SK-N-SH treated with all-trans-retinoic acid at 6 μM for 48 hours (cell line): ENCODE measurements around the gene CHST15.

ENCODE experiments used
- ATAC-seq: fragments of 200-7000 bp; cut with Tn5 transposase; 3 replicates; pipeline ENCODE4 v1.9.1; 2020; ENCODE audit warnings: mild to moderate bottlenecking, moderate library complexity
- ARNTL ChIP-seq: fragments of 450-650 bp; formaldehyde crosslinking; IDR thresholded peaks from 2 replicates; pipeline ENCODE4 v1.5.0; 2020; ENCODE audit warnings: low read depth, mild to moderate bottlenecking, moderate library complexity, borderline replicate concordance
- BACH2 ChIP-seq: fragments of 250-450 bp; sonication (Bioruptor Pico); IDR thresholded peaks from 2 replicates; pipeline ENCODE4 v1.9.0; 2021; ENCODE audit warnings: mild to moderate bottlenecking, borderline replicate concordance
- ESRRG ChIP-seq: fragments of 250-450 bp; sonication (Bioruptor Pico); IDR thresholded peaks from 2 replicates; pipeline ENCODE4 v1.6.1; 2021; ENCODE audit warnings: mild to moderate bottlenecking
- GLIS3 ChIP-seq: fragments of 250-450 bp; sonication (Bioruptor Pico); IDR thresholded peaks from 2 replicates; pipeline ENCODE4 v1.5.0; 2020; ENCODE audit warnings: mild to moderate bottlenecking, moderate library complexity
- ISL1 ChIP-seq: fragments of 250-450 bp; sonication (Bioruptor Pico); IDR thresholded peaks from 2 replicates; pipeline ENCODE4 v2.1.2; 2022; ENCODE audit warnings: mild to moderate bottlenecking, moderate library complexity
- OSR1 ChIP-seq: fragments of 250-450 bp; sonication (Bioruptor Pico); IDR thresholded peaks from 2 replicates; pipeline ENCODE4 v1.8.0; 2022; ENCODE audit warnings: moderate library complexity, mild to moderate bottlenecking, inconsistent platforms
- PPARA ChIP-seq: fragments of 250-450 bp; sonication (Bioruptor Pico); IDR thresholded peaks from 2 replicates; pipeline ENCODE4 v1.5.0; 2020; ENCODE audit warnings: mild to moderate bottlenecking, borderline replicate concordance
- RARB ChIP-seq: fragments of 250-450 bp; sonication (Bioruptor Pico); IDR thresholded peaks from 2 replicates; pipeline ENCODE4 v1.8.0; 2021; ENCODE audit warnings: mild to moderate bottlenecking, moderate library complexity
- SNAI2 ChIP-seq: fragments of 250-450 bp; sonication (Bioruptor Pico); IDR thresholded peaks from 2 replicates; pipeline ENCODE4 v1.5.0; 2020; ENCODE audit warnings: mild to moderate bottlenecking, moderate library complexity
- TCF4 ChIP-seq: fragments of 250-450 bp; sonication (Bioruptor Pico); IDR thresholded peaks from 2 replicates; pipeline ENCODE4 v1.8.0; 2021; ENCODE audit warnings: mild to moderate bottlenecking, moderate library complexity, borderline replicate concordance
- TOX ChIP-seq: fragments of 250-450 bp; sonication (Bioruptor Pico); IDR thresholded peaks from 2 replicates; pipeline ENCODE4 v1.8.0; 2021; ENCODE audit warnings: mild to moderate bottlenecking, moderate library complexity, borderline replicate concordance
- ZC3H10 ChIP-seq: fragments of 250-450 bp; sonication (Bioruptor Pico); IDR thresholded peaks from 2 replicates; pipeline ENCODE4 v1.5.1; 2021; ENCODE audit warnings: mild to moderate bottlenecking, moderate library complexity
- ZFP30 ChIP-seq: fragments of 450-650 bp; formaldehyde crosslinking; IDR thresholded peaks from 2 replicates; pipeline ENCODE4 v1.5.0; 2022; ENCODE audit warnings: mild to moderate bottlenecking, moderate library complexity
- ZNF70 ChIP-seq: fragments of 450-650 bp; formaldehyde crosslinking; IDR thresholded peaks from 2 replicates; pipeline ENCODE4 v1.5.0; 2020; ENCODE audit warnings: mild to moderate bottlenecking, moderate library complexity
- TF ChIP-seq, protein P1 (sequence below): fragments of 250-450 bp; sonication (Bioruptor Pico); IDR thresholded peaks from 2 replicates; pipeline ENCODE4 v1.5.1; 2020; ENCODE audit warnings: low read depth, mild to moderate bottlenecking, moderate library complexity
- TF ChIP-seq, protein P2 (sequence below): fragments of 250-450 bp; sonication (Bioruptor Pico); IDR thresholded peaks from 2 replicates; pipeline ENCODE4 v1.5.1; 2021; ENCODE audit warnings: mild to moderate bottlenecking, moderate library complexity
- TF ChIP-seq, protein P3 (sequence below): fragments of 250-450 bp; sonication (Bioruptor Pico); IDR thresholded peaks from 2 replicates; pipeline ENCODE4 v1.8.0; 2020; ENCODE audit warnings: mild to moderate bottlenecking, moderate library complexity, borderline replicate concordance
- TF ChIP-seq, protein P4 (sequence below): fragments of 250-450 bp; sonication (Bioruptor Pico); IDR thresholded peaks from 2 replicates; pipeline ENCODE4 v1.5.0; 2020; ENCODE audit warnings: mild to moderate bottlenecking, moderate library complexity
- TF ChIP-seq, protein P5 (sequence below): fragments of 250-450 bp; sonication (Bioruptor Pico); IDR thresholded peaks from 2 replicates; pipeline ENCODE4 v1.8.0; 2021; ENCODE audit warnings: low read depth, mild to moderate bottlenecking, moderate library complexity, borderline replicate concordance

CHST15 gene

DNA sequence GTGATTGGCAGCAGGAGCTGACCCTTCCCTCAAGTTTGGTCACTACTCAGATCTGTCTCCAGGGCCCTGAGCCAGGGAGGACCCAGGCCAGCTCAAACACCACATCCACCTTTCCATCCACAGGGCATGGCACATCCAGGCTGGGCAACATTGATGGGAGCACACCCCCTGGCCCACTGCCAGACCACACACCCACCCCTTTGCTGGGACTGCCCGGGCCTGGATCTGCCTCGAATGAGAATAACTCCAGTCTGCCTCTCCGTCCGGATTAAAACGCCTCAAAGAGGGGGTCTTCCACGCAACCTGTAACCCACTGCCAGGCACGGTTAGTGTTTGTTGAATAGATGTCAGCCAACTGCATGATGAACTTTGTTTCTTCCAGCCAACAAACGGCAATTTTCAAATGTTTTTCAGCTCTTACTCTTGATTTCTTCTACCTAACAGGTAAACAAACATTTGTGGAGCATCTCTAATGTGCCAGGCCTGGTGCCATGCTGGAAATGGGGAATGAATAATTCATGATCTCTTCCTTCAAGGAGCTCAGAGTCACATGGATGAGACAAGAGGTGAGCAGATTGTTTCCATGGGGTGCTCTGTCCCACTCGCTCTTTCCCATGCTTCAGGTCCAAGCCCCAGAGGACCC lies 41.0 kb upstream of the CHST15 start:
- TF ChIP-seq ZNF70 (CRISPR knock-in tag): no peak
- TF ChIP-seq, protein P1, sequence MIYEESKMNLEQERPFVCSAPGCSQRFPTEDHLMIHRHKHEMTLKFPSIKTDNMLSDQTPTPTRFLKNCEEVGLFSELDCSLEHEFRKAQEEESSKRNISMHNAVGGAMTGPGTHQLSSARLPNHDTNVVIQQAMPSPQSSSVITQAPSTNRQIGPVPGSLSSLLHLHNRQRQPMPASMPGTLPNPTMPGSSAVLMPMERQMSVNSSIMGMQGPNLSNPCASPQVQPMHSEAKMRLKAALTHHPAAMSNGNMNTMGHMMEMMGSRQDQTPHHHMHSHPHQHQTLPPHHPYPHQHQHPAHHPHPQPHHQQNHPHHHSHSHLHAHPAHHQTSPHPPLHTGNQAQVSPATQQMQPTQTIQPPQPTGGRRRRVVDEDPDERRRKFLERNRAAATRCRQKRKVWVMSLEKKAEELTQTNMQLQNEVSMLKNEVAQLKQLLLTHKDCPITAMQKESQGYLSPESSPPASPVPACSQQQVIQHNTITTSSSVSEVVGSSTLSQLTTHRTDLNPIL: no peak
- no peak for TF ChIP-seq ESRRG
- TF ChIP-seq ISL1: no peak
- TF ChIP-seq ZFP30 (CRISPR knock-in tag): no peak
- no peak for TF ChIP-seq GLIS3 (CRISPR knock-in tag)
- TF ChIP-seq, protein P2, sequence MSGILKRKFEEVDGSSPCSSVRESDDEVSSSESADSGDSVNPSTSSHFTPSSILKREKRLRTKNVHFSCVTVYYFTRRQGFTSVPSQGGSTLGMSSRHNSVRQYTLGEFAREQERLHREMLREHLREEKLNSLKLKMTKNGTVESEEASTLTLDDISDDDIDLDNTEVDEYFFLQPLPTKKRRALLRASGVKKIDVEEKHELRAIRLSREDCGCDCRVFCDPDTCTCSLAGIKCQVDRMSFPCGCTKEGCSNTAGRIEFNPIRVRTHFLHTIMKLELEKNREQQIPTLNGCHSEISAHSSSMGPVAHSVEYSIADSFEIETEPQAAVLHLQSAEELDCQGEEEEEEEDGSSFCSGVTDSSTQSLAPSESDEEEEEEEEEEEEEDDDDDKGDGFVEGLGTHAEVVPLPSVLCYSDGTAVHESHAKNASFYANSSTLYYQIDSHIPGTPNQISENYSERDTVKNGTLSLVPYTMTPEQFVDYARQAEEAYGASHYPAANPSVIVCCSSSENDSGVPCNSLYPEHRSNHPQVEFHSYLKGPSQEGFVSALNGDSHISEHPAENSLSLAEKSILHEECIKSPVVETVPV: no peak
- ATAC-seq: no peak

DNA sequence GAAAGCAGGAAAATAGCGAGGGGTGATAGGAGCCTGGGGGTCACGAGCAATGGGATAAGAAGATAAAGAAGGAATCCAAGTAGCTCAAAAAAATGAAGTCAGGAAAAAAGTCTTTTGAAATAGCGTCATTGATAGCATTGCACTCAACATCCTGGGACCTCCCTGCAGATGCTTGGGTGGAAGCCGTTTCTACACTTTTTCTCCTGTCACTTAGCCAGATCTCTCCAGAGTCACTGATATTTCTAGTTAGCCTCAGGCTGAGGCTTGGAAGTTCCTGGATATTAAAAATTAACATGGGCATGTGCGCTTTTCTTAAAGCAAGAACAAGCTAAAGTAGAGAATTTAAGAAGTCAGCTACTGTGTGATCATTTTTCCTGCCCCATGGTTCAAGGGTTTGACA lies 39.5 kb upstream of the CHST15 start:
- TF ChIP-seq, protein P3, sequence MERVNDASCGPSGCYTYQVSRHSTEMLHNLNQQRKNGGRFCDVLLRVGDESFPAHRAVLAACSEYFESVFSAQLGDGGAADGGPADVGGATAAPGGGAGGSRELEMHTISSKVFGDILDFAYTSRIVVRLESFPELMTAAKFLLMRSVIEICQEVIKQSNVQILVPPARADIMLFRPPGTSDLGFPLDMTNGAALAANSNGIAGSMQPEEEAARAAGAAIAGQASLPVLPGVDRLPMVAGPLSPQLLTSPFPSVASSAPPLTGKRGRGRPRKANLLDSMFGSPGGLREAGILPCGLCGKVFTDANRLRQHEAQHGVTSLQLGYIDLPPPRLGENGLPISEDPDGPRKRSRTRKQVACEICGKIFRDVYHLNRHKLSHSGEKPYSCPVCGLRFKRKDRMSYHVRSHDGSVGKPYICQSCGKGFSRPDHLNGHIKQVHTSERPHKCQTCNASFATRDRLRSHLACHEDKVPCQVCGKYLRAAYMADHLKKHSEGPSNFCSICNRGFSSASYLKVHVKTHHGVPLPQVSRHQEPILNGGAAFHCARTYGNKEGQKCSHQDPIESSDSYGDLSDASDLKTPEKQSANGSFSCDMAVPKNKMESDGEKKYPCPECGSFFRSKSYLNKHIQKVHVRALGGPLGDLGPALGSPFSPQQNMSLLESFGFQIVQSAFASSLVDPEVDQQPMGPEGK (CRISPR knock-in tag): no peak
- TF ChIP-seq ISL1 (no peak), ARNTL (no peak), TCF4 (CRISPR knock-in tag) (no peak), RARB (CRISPR knock-in tag) (no peak), SNAI2 (CRISPR knock-in tag) (no peak), BACH2 (no peak), OSR1 (CRISPR knock-in tag) (no peak), TOX (CRISPR knock-in tag) (no peak), GLIS3 (CRISPR knock-in tag) (no peak), ZFP30 (CRISPR knock-in tag) (no peak), ZC3H10 (CRISPR knock-in tag) (no peak), PPARA (CRISPR knock-in tag) (no peak), ESRRG (no peak)
- TF ChIP-seq, protein P2: no peak
- TF ChIP-seq, protein P4, sequence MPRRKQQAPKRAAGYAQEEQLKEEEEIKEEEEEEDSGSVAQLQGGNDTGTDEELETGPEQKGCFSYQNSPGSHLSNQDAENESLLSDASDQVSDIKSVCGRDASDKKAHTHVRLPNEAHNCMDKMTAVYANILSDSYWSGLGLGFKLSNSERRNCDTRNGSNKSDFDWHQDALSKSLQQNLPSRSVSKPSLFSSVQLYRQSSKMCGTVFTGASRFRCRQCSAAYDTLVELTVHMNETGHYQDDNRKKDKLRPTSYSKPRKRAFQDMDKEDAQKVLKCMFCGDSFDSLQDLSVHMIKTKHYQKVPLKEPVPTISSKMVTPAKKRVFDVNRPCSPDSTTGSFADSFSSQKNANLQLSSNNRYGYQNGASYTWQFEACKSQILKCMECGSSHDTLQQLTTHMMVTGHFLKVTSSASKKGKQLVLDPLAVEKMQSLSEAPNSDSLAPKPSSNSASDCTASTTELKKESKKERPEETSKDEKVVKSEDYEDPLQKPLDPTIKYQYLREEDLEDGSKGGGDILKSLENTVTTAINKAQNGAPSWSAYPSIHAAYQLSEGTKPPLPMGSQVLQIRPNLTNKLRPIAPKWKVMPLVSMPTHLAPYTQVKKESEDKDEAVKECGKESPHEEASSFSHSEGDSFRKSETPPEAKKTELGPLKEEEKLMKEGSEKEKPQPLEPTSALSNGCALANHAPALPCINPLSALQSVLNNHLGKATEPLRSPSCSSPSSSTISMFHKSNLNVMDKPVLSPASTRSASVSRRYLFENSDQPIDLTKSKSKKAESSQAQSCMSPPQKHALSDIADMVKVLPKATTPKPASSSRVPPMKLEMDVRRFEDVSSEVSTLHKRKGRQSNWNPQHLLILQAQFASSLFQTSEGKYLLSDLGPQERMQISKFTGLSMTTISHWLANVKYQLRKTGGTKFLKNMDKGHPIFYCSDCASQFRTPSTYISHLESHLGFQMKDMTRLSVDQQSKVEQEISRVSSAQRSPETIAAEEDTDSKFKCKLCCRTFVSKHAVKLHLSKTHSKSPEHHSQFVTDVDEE (CRISPR knock-in tag): no peak
- TF ChIP-seq, protein P5, sequence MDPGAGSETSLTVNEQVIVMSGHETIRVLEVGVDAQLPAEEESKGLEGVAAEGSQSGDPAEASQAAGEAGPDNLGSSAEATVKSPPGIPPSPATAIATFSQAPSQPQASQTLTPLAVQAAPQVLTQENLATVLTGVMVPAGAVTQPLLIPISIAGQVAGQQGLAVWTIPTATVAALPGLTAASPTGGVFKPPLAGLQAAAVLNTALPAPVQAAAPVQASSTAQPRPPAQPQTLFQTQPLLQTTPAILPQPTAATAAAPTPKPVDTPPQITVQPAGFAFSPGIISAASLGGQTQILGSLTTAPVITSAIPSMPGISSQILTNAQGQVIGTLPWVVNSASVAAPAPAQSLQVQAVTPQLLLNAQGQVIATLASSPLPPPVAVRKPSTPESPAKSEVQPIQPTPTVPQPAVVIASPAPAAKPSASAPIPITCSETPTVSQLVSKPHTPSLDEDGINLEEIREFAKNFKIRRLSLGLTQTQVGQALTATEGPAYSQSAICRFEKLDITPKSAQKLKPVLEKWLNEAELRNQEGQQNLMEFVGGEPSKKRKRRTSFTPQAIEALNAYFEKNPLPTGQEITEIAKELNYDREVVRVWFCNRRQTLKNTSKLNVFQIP (CRISPR knock-in tag): no peak
- ATAC-seq: no peak

DNA sequence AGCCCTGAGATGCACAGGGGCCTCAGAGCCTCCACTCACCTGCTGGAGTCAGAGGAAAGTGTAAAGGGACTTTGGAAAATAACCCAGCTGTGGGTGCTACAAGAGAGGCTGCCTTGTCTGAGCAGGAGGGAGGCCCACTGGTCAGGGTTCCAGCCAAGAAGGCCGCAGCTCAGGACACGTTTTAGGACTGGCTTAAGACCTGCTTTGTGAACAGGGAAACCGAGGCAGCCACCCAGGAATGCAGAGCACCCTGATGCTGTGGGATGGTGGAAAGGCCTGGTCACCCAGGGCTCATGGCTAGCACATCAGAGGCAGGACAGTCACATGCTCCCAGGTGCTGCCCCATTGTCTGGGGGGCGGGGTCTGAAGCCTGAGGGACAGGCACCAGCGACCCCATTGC lies 38.9 kb upstream of the CHST15 start:
- no peak for ATAC-seq
- no peak for TF ChIP-seq TOX (CRISPR knock-in tag)
